ENCODE measurements around the gene CHST1.

The CHST1 gene

DNA sequence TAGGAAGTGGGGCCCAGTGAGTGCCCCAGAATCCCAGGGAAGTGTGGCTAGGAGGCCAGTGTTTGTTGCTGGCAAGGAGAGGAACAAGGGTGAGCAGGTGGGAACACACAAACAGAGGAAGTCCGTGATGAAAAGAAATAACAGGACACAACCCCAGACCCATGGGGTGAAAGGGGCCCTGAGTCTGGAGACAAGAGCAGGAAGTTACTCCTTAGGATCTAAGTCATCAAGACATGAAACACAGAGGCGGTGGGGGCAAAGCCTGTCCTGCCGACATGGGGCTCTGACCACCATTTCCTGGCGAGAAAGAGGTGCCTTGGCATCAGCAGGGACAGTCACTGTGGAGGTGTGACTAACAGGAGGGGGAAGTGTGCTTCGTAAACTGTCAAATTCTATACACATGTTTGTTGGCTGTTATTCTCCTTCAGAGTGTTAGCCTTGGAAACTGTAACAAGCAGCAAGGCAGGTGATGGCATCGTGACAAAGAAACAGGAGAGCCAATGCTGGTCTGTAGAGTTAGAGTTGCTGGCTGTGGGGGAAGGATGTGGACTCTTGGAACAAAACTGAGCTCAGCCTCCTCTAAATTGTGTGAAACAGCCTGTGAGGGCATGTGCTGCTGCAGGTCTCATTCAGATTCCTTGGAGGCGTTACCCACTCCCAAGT lies 21.7 kb downstream of the CHST1 start:
- no peak for DNase-seq

DNA sequence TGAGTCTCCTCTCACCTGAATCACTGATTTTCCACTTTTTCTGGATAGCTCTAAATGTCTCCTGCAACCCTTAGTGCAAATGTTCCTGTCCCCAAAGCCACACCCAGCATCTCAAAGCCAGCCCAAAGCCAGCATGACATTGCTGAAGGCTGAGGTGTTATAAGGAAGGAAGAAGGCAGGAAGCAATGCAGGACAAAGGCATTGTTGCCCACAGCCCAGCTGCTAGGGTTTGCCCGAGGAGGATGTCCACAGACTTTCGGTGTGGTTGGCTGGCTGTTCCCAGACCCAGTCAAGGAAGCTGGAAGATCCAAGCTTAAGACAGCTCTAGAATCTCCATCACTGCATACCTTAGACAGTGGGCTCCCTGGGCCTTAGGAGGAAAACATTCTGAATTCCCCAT lies 23.5 kb downstream of the CHST1 start:
- no peak for DNase-seq

DNA sequence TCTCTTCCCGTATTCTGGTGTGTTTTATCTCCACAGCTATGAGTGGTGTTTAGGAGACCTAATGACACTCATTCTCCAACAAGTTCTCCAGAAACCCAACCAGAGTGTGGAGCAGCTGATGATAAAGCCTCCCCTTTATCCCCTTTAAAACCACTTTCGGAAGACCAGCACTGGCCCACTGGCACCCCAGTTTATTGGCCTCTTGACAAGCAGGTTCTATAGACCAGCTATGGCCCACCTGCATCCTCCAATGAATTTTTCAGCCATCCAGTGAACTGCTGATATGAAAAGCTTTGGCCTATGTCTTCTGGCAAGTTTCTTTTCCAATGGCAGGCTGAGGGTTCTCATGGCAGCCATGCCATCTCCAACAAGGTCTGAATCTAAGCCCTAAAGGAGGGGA lies 27.4 kb downstream of the CHST1 start:
- no peak for DNase-seq

DNA sequence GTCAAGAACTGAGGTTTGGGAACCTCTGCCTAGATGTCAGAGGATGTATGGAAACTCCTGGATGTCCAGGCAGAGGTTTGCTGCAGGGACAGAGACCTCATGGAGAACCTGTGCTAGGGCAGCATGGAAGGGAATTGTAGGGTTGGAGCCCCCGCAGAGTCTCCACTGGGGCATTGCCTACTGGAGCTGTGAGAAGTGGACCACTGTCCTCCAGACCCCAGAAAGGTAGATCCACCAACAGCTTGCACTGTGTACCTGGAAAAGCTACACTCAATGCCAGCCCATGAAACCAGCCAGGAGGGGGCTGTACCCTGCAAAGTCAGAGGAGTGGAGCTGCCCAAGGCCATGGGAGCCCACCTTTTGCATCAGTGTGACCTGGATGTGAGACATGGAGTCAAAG lies 29.5 kb downstream of the CHST1 start:
- no peak for DNase-seq

DNA sequence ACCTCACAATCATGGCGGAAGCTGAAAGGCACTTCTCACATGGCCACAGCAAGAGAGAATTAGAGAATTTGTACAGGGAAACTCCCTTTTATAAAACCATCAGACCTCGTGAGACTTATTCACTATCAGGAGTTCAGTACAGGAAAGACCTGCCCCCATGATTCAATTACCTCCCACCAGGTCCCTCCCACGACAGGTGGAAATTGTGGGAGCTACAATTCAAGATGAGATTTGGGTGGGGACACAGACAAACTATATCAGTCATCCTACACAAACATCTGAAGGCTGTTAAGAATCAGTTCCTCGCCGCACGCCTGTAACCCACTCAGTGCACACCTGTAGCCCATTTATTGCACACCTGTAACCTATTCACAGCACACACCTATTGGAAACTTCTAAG lies 39.8 kb downstream of the CHST1 start:
- no peak for DNase-seq

DNA sequence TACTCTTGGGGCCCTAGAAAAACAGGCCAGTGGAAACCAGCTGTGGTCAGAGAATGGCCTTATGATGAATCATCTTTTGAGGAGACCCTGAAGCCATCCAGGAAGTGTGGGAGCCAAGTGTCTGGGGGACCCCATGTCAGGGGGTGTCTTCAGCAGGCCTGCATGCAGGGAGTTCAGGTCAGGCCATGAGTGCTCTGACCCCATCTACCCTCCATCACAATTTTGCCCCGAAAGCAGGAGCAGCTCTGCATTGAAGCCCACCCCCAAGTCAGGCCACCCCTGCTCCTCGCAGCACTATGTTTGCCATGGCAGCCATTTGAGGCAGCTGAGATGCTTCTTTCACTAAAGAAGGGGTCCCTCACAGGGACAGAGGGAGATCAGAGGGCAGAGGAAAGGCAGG lies 41.3 kb downstream of the CHST1 start:
- DNase-seq = no peak

DNA sequence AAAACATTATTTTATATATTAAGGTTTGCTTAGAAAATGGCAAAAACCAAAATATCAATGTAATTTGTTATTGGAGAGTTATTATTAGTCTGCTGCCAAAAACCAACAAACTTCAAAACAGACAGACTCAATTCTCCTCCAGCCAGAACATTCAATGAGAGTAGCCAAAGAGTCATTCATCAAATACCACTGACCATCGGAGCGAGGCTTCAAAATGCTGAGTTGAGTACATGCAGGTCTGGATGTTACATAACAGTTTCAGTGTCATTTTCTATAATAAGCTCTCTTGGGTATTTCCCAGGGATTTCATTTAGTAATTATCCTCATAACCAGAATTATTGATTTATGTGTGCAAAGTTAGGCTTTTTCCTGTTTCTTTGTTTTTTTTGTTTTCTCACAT lies 42.6 kb downstream of the CHST1 start:
- DNase-seq = no peak

DNA sequence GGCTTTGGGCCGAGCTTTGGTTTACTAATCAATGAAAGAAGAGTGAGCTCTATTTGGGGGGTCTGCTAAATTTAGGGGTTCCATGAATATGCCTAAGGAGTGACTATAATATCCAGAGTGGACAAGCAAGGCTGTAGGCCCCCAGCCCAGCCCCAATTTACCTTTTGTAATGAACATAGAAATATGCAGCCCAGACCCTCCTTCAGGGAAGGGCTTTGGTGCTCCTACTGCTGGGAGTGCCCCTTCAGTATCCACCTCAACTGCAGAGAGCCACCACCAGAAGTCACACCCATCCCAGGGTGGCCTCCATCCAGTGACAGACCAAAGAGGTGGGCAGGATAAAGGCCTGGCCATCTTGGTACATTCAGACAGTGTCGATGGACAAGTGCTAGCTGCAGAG lies 43.1 kb downstream of the CHST1 start:
- DNase-seq = no peak

DNA sequence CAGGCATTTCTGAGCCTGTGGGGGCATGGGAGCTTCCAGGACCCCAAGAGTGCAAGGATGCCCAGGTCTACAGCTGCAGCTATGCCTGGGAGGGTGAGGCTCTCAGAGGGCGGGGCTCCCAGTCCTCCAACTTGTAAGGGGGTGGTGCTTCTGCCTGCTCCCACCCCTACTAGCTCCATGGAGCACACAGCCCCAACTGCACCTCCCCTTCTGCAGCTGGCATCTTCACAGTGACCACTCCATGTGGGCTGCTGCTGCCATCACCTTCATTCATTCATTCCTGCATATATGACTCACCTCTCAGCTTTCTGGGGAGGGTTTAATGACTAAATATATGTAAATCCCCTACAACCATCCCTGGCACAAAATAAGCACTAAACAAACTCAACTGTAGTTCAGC lies 43.8 kb downstream of the CHST1 start:
- DNase-seq = no peak

DNA sequence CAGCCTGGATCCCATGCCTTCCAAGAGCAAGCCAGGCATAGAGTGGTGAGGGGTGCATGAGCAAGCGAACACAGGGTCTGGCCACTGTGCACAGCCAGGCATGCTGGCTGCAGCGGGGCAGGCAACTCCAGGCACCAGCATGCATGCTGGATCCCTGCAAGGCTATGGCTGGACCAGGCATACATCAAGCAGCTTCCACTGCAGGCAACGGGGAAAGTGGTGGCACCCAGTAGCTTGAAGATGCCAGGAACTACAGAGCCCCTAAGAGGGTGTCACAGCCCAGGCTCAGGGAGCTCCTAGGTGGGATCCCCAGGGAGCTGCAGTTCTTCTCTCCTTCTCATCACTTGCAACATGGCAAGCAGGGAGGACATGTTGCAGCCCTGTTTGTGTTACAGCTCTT lies 45.2 kb downstream of the CHST1 start:
- no peak for DNase-seq

DNA sequence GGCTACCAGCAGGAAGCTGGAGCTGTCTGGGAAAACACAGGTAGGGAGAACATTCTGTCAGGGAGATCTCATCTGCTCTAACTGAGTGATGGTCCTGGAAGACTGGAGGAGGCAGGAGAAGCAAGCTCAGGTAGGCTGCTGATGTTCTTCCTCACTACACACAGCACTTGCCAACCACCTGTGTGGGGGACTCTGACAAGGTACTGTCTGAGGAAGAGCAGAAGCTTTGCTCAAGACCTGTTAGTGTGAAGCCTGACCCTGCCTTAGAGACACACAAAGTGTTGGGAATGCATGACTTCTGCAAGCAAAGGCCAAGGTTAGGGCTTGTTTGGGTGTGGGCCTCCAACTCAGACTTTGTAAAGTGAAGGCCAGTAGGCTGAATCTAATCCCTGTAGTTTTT lies 46.5 kb downstream of the CHST1 start:
- DNase-seq = no peak

DNA sequence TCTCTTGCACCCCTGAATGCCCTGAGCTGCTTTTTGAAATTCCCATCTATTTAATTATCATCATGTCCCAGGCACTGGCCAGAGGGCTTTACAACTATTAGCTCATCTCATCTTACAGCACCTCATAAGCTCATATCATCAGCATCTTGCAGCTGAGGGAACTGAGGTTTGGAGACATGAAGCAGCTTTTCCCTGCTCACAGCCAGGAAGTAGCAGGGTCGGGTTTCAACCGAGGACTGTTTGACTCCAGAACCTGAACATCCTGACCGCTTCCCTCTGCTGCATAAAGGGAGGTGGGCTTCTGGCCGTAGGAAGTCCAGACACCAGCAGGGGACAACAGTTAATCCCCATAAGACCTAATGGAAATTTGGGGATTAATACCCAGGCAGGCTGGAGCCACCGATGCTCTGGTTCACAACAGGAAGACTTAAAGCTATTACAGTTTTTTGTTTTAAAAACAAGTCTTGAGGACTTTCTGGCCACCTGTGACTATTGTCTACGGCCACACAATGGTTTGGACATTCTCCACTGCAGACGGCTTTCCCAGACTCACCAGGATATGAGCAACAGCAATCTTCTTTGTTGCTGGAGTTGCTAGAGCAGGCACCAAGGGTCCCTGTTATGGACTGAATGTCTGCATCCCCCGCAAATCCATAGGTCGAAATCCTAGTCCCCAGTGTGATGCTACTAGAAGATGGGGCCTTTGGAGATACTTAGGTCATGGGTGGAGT lies 47.4 kb downstream of the CHST1 start:
- no peak for DNase-seq

DNA sequence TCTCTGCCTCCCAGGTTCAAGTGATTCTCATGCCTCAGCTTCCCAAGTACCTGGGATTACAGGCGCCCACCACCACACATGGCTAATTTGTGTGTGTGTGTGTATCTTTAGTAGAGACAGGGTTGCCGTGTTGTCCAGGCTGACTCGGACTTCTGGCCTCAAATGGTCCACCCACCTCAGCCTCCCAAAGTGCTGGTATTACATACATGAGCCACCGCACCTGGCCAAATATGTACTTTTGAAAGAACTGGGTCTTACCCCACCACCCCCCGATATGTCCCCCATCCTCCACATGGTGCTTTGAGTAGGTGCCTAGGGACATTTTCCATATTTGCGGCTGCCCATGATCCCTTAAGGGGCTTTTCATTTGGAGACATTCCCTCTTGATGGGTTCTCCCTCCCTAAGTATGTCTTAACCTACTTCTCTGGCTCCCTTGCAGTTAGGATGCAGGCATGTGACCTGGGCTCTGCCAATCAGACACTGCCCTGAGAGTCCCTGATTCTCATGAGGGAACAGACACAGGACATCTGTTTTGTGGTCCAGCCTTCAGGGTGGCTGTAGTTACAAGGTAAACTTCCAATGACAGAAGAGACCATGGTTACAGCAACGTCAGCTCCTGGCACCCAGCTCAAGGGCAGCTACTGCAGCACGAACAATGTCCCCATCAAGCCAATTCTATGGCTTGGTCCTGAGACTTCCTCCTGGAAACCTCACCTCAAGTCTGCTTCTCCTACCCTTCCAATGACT lies 48.4 kb downstream of the CHST1 start:
- DNase-seq = no peak

DNA sequence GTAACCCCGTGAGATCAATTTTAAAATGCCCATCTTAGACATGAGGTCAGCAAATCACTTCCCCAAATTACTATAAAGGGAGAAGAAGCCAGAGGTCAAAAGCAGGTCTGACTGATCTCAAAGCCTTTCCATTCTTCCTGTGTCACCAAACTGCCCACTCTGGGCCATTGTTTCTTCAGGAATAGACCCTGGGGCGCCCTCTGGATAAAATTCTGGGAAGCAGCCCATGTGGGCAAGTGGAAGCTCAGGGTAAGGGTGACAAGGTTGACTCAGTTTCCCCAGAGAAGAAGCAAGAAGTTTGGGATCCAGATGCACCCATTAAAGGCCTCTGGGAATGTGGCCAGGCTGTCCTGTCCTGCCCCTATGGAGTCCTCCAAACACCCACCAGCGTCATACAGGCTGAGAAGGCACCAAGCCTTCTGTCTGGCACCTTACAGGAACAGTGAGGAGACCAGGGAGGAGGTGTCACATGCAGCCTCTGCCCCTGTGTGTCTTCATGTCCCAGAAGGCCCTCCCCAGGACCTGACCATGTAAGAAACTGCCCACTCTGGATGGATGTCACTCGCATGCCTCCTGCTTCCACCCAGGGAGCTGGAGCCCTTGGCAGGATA lies 50.1 kb downstream of the CHST1 start:
- no peak for DNase-seq

DNA sequence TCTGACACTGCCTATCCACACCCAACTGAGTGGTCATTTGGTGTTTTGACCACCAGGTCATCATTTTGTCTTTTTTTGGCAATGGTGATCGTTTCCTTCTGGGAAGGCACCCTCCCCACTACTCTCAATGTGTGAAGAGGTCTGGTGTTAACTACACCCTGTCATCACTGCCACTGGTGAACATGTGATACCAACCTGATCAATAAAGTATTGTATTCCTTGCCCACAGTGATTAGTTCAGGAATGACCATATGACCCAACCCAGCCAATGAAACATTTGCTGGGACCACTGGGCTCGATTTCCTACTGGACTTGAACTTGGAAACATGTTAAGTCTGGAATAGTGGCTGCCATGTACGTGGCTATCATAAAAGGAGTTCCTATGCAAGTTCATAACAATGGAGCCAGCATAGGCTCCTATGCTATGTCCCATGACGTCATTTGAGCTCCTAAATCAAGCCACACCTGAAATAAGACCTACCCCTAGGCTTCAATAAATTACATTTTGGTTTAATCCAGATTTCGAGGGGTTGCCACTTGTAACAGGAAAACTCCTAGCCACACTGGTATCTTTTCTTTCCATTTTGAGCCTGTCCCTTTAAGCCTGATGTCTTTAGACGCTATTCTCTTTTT lies 51.1 kb downstream of the CHST1 start:
- no peak for DNase-seq

DNA sequence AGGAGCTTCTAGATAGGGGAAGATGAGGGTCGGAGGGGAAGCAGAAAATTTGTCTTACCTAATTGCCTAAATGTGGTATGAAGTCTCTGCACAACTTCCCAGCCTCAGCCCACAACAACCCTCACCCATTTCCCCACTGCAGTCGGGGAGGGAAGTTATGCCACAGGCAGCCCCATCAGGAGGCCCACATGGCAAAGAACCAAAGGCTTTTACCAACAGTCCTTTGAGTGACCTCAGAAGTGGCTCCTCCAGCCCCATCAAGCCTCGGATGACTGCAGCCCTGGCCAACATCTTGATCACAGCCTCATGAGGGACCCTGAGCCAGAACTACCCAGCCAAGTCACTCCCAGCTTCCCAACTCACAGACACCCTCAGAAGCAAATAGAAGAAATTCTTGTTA lies 54.8 kb downstream of the CHST1 start:
- no peak for DNase-seq

DNA sequence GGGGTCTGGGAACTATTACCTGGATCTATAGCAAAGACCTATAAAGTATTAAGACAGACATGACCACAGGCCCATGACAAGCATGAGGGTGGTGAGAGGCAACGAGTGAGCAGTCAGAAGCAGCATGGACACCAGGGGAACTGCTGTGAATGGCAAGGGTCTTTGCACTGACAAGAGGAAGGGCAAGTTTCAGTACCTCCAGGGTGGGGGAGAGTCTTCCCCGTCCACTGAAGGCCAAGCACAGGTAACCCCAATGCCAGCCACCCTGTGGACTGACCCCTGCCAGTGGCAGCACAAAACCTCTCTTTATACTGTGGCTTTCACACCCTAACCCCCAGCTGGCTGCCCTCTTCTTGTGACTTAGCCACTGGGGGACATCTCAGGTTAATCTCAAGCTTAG lies 55.5 kb downstream of the CHST1 start:
- no peak for DNase-seq

DNA sequence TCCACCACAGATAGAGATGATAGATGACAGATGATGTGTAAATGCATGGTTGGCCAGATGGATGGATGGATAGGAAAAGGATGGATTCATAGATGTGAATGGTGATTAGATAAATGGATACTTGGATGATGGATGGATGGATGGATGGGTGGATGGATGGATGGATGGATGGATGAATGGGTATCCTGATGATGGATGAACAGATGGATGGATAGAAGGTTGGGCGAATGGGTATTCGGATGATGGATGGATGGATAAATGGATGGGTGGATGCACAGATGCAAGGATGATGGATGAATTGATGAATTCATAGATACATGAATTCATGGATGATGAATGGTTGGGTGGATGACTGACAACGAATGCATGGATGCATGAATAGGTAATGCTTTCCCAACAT lies 56.1 kb downstream of the CHST1 start:
- no peak for DNase-seq

DNA sequence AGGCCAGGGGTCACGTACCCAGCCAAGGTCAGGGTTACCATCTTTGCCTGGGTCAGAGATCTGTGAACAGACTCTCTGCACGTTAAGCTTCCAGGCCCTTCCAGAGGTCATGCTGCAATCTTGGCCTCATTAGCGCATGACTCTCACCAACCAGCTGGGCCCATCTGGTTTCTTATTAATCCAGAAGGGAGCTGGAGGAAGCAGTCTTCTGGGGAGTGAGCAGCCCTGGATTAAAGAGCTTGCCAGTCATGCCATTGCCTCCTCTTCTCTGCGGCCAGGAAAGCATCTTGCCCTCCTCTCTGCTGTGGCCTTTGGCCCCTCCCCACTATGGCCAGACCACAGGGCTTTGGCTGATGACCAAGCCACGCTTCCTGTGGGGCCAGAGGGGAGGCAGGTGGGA lies 57.4 kb downstream of the CHST1 start:
- no peak for DNase-seq

DNA sequence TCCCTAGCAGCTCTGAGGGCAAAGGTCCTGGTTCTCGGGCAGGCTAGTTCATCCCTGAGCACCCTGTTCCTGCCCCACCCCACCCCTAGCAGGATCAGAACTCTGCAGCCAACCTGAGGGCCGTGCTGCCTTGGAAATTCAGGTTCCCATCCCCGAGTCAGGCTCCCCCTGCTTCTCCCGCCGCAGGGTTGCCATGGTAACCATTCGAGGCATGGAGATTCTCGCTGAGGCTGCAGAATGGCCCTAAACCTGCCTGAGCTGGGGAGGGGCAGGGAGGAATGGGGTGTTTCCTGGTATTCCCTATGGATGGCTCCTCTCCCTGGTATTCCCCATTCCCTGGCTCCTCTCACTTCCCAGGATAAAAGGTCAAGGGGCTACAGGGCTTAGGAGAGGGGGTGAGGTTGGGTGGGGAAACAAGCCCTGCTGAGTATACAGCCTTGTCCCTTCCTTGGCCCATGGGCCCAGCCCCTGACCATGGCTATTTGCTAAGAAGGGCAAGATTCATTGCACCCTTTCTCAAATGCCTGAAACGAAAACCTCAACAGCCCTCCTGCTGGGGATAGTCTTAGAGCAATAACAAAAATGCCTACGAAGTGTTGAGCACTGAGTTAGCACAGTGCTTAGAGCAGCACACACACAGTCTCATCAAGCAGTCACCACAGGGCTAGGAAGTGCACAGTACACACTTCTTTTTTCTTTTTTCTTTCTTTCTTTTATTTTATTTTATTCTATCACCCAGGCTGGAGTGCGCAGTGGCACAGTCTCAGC lies 58.7 kb downstream of the CHST1 start:
- no peak for DNase-seq

DNA sequence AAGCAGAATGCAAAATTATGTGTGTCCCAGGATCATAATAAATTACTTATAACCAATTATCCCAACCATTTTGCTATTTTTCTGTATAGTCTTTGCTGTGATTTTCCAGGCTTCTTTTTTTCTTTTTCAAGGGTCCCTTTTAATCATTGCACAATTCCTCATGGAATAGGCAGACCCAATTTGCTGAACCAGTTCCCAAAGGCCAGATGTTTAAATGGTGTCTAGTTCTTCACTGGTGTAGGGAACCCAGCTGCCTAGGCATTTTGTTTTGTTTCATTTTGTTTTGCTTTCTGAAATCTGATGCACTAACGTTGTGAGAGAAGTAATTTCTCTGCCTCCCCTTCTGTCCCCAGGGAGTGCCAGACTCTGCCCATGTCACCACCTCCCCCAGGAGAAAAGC lies 60.4 kb downstream of the CHST1 start:
- DNase-seq = no peak

DNA sequence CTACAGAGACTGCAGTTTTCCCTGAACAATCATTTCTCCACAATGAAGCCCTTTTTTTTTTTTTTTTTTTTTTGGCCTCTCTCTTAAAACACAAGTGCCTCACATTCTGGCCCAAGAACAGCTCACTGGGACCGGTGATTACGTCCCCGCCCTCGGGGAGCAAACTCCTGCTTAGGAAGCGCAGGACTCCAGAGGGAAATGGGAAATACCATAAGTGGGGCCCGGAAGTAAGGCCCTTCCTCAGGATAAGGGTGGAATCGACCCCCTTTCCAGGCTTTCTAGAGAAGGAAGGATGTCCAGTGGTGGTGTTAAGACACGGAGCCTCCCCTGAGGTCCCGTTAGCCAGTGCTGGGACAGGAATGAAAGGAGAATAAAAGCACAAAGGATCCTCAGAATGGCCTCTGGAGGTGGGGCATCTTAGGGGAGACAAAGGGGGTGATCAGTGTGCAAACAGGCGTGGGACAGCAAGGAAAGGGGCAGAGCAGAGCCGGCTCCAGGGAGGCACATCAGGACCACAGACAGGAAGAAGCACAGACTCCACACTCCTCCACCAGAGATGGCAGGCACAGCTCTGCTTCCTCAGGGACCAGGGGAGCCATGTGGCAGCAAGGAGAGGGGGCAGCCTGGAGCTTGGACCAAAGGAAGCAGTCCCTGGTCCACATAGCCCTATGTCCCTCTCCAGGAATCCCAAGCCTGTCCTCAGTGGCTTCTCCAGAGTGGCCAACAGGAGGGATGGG lies 61.3 kb downstream of the CHST1 start:
- DNase-seq = no peak

Data from cerebellar nuclear complex (tissue), 1 donor.